Measurements from ENCODE around the gene LAMA3.

DNA sequence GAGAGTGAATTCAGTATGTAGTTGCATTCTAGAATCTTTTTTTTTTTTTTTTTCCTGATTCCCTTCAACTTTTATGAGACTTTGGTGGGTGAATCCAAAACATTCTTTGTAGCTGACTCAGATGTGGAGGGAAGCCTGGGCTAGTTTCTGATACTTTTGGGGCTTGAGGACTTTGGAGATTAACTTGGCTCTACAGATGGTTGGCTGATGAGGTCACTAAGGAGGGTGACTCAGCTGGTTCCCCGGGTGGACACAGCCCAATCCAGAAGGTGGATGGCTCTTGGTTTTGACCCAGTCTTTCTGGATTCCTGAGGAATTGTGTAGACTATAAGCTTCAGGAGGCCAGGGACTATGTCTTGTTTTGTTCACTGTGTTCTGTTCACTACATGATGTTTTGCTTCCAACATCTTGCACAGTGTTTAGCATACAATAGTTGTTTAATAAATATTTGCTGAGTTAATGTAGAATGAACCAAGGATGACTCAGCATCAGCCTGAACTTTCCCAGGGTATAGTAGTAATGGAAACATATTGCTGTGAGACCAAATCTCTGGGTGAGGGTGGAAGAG is 30.5 kb downstream of the LAMA3 start:
- TF ChIP-seq, protein P1, sequence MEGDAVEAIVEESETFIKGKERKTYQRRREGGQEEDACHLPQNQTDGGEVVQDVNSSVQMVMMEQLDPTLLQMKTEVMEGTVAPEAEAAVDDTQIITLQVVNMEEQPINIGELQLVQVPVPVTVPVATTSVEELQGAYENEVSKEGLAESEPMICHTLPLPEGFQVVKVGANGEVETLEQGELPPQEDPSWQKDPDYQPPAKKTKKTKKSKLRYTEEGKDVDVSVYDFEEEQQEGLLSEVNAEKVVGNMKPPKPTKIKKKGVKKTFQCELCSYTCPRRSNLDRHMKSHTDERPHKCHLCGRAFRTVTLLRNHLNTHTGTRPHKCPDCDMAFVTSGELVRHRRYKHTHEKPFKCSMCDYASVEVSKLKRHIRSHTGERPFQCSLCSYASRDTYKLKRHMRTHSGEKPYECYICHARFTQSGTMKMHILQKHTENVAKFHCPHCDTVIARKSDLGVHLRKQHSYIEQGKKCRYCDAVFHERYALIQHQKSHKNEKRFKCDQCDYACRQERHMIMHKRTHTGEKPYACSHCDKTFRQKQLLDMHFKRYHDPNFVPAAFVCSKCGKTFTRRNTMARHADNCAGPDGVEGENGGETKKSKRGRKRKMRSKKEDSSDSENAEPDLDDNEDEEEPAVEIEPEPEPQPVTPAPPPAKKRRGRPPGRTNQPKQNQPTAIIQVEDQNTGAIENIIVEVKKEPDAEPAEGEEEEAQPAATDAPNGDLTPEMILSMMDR (IDR thresholded peaks at IDR 0.05; ENCODE audit: low read depth, low read length, missing input control), result no peak
- TF ChIP-seq JUND (IDR thresholded peaks at IDR 0.05) (no peak), EGR1 (IDR thresholded peaks at IDR 0.05; ENCODE audit: low read depth in 2 of 2) (no peak), GABPA (IDR thresholded peaks at IDR 0.05 in 1 of 2, conservative IDR thresholded peaks at IDR 0.05 in 1 of 2) (no peak), RAD21 (IDR thresholded peaks at IDR 0.05) (no peak), TAF1 (conservative IDR thresholded peaks at IDR 0.05) (no peak)
- TF ChIP-seq, protein P2, sequence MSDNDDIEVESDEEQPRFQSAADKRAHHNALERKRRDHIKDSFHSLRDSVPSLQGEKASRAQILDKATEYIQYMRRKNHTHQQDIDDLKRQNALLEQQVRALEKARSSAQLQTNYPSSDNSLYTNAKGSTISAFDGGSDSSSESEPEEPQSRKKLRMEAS (IDR thresholded peaks at IDR 0.05), result no peak
